HG02938 (cell line): ENCODE results near the gene KLF4.

Experiments used
- ATAC-seq: cut with Tn5 transposase; IDR thresholded peaks from one replicate; pipeline ENCODE4 v1.9.1; 2021; ENCODE audit warnings: mild to moderate bottlenecking, moderate library complexity; ENCODE audit not compliant: unreplicated experiment

KLF4 gene

GRCh38 chr9:107455425-107456135 is 34.0 kb downstream of the KLF4 start:
- no peak for ATAC-seq

GRCh38 chr9:107453479-107453878 is 36.1 kb downstream of the KLF4 start:
- ATAC-seq = no peak

- ATAC-seq = no peak
Observed at GRCh38 chr9:107447834-107448233, 41.7 kb downstream of the KLF4 start.

- ATAC-seq = no peak
Observed at GRCh38 chr9:107447081-107447480, 42.5 kb downstream of the KLF4 start.

GRCh38 chr9:107446491-107446890 is 43.1 kb downstream of the KLF4 start:
- ATAC-seq = no peak

- no peak for ATAC-seq
Observed at GRCh38 chr9:107443786-107444185, 45.8 kb downstream of the KLF4 start.

- ATAC-seq = no peak
Observed at GRCh38 chr9:107439991-107440456, 49.5 kb downstream of the KLF4 start.

- ATAC-seq = no peak
Observed at GRCh38 chr9:107438211-107439031, 51.1 kb downstream of the KLF4 start.

GRCh38 chr9:107437716-107438115 is 51.9 kb downstream of the KLF4 start:
- no peak for ATAC-seq

GRCh38 chr9:107435415-107435814 is 54.2 kb downstream of the KLF4 start:
- ATAC-seq = no peak
